HG03558 (cell line): ENCODE measurements around the gene HSF5.

Experiments
- ATAC-seq: cut with Tn5 transposase; IDR thresholded peaks from one replicate; pipeline ENCODE4 v1.9.1; 2021; ENCODE audit warnings: moderate number of reproducible peaks; ENCODE audit not compliant: unreplicated experiment; ENCODE audit errors: extremely low read depth

Gene HSF5

DNA sequence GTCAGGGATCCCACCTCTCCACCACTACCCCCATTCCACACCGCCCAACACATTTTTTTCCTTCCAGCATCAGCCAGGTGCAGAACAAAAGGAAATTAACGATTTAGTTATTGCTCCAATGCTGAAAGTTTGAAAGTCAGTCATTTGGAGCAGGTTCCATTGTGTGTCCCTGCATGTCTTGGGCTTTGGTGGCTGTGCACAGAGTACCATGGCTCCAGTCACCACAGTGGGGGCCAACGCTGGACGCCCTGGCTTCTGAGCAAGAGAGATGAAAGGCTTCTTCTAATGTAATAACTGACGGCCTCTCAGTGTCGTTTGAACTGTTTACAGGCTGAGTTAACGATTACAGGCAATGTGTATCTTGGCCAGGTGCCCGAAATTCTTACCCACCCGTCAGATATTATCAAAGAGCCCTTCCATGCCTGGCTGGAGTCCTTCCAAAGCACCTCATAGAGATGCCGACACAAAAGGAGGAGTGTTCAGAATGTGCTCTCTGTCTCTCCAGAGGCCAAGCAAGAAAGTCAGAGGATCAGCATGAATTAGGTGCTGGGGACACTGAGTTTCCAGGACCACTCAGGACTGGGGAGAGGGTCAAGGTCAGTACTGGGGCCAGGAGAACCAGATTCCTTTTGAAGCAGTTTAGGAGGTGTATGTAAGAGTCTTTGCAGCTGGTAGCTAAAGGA lies 96.8 kb downstream of the HSF5 start:
- ATAC-seq = no peak

DNA sequence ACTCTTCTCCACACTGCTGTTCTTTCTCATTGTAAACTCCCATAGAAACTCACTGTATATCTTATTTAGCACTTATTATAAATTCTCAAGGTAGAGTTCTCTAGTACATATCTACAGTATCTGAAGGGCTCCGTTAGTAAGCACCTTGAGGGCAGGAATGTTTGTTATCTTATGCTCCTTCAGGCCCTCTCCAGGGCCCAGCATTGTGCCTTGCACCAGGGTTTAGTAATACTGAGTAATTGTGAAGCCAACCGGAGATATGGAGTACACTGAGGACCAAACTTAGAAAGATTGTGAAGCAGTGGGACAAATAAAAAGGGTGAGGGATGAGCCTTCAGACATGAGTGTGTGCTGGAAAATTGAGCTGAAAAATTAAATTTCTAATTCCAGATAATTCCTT lies 97.3 kb downstream of the HSF5 start:
- no peak for ATAC-seq

DNA sequence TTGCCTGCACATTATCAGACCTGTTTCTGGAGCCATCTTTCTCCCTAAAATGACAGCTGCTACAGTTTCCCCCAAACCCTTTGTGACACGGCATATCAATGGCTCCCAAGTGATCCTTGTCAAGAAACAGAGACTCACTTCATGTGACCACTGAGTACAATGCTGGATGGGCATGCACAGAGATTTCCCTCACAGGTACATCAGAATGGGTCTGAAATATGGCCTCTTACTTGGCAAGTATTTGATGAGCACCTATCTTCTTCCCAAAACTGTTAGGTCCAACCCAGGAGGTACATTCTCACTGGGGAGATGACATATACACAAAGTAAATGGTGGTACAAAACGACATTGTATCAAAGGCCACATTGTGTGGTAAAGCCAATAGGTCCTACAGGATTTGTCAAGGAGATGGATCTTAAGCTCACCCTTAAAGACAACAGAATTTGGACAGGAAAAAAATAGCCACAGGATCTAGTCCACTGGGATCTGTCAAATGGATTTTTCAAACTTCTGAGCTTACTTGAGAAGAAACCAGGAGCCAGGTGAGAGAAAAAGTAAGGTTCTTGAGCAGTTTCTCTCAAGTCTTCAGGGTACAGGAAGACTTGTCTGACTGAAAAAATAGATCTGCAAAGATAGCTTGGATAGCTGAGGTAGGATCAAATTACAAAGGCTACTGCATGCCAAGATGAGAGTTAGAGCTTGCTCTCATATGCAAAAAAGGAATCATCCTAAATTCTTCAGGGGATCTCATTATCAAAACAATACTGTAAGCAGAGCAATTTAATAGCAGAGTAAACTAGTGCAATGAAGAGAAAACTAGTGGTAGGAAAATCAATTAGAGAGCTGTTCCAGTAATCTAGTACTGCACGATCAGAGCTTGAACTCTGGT lies 99.7 kb downstream of the HSF5 start:
- no peak for ATAC-seq

DNA sequence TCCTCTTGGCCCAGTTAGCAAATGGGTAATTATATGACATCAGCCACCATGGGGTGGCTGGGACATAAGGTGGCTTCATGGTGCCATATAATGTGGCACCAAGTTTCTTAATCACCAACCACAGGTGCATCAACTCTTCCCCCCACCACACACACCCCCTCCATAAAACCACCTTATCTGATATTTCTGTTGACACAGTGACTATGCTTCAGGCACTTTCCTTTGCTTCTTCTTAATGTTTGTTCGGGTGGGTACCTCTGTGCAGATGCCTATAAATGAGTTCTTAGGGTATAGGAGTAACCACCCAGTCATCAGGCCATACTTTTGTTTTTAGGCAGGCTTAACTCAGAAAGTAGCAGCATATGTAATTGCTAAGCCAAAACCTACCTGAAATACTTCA lies 100.4 kb downstream of the HSF5 start:
- ATAC-seq = no peak

DNA sequence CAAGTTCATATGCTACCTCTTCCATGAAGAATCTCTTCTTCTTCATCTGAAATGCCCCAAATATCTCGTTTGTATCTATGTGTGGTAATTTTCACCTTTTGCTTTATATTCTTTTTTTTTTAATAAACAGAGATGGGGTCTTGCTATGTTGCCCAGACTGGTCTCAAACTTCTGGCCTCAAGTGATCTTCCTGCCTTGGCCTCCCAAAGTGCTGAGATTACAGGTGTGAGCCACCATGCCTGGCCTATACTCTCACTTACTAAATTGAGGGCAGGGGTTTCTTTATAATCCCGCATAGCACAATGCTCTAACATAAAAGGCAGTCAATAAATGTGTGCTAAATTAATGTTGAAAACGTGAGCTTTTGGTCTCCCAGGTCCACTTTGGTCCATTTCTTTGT lies 101.5 kb downstream of the HSF5 start:
- no peak for ATAC-seq

DNA sequence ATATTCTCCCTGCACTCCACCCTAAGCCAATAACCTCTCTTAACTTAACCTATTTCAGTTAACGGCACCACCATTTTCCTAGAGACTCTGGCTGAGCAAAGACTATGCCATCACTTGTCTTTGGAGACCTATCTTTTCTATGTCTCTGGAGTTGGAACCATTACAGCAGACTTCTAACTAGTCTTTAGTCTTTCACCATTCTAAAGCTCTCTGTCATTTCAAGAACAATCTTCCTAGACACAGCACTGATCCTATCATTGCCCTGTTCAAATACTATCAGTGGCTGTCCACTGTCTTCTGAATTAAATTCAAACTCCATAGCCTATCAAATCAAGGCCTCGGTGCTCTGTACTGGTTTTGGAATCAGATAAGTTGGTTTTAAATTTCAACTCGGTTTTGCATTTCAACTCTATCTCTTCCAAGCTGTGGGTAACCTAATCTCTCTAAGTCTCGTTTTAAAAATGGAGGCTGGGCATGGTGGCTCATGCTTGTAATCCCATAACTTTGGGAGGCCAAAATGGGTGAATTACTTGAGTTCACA lies 102.8 kb downstream of the HSF5 start:
- ATAC-seq = no peak

DNA sequence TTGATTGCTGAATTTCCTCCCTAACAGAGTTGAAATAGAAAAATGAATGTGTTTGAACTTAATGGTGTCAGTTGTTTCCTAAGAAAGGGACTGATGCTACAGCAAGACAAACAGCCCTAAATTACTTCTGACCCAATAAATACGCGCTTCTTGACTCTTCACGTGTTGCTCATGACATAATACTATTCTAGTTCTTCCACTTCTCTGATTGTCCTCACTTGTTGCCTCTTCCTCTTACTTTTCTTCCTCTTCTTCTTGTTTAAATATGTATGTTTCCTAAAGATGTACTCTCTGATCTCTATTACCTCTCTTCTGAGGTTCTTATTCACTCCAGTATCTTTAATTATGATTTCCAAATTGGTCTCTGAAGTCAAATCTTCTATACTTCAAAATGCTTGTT lies 103.3 kb downstream of the HSF5 start:
- no peak for ATAC-seq

DNA sequence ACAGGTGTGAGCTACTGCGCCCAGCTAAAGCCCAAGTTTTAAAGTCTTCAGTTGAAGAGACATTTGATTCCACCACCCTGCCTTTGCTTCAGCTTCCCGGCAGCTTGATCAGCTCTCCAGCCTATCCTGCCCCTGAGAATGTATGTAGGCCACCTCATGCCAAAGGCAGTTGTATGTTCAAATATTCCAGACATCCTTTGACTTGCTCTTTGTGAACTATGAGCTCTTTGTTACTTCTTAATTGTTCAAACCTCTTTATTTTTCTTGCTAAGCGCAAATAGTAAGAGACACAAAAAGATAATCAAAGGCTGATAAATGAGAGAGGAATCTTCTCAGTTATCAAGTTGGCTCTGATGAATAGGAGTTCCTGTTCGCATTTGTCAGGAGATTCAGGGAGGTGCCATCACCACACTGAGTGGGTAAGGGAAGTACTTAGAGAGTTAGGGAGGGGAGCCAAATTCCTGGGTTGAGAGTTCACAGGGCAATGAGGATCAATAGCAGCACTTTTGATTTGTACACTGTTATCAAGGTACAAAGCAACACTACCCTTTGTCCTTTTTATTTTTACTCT lies 104.2 kb downstream of the HSF5 start:
- no peak for ATAC-seq

DNA sequence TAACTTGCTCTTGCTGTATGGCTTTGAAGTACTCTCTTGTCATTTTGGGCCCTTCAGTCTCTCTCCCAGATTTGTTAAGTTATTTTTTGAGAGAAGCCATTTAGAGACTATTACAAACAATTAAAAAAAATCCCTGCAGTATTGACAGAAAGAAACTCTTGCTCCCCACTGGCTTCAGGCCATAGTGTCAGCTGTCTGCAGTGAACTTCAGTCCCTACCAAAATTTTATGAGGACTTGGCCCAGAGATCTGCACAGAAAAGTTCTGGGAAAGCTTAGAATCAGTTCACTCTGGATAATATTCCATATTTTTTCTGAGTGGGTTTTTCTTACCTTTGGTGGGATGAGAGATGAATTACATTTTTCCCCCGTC lies 105.4 kb downstream of the HSF5 start:
- ATAC-seq = no peak

DNA sequence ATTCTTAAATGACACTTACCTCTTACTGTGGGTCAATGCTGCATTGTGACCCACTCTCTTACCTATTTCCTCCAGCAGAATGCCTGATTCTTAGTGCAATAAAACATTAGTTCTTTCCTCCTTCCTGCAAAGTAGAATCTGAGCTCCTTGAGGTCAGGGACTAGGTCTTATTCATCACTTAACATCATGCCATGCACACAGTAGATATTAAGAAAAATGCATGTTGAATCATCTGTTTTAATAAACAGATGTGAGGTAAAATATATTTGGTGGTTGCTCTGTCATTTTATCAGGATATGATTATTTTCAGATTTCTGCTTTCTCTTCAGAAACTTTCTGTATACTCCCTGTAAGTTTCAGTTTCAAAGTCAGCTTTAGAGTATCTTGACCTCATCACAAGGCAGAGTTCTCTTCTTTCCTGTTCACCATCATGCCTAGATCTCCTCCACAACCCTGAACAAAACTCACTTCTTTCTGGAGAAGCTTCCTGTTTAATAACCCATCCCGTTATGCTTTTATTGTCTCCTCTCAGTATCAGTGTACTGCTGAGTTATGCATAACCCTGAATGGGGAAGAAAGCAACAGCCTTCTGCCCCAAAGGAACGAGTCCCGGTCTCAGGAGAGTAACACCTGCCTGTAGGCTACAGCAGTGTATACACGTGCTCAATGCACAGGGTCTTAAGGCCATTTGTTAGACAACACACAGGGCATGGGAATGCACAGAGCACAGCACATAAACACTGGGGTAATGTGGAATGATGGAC lies 105.9 kb downstream of the HSF5 start:
- ATAC-seq = no peak

DNA sequence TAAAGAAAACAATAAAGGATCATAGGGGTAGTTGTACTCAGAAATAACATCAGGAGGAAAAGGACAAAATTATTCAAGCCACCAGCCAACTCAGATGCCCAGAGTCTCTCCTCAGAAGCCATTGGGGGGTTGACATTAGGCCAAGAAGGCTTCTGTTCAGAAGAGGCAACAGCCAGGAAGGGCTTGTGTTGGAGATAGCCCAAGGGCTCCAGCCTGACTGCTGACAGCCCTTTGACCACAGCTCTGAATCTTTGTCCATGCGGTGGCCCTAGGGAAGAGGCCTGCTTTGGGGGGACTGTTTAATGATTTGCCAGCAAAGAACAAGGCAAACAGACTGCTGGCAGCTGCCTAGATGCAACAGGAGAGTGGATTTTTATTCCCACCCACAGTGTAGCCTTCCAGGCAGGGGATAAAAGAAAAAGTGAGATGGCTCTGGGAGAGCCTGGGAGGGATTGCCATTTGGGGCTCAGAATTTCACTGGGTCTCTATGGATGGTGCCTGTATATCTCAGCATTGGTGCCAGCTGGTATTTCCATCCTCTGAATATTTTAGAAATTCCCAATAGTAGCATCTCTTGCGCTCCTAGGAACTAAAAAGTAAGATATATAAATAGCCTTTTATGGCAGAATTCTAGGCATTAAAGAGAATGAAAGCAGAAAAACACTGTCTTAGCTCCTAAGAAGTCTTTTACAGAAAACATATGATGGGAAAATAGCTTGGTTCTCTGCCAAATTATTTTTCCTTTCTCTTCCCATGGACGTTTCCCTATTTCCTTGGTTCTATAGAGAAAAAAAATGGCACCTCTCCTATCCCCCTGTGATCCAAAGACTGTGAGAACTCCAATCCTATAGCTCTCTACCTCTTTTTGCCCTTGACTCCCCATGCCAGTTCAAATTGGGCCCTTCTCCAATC lies 106.8 kb downstream of the HSF5 start:
- ATAC-seq = no peak

DNA sequence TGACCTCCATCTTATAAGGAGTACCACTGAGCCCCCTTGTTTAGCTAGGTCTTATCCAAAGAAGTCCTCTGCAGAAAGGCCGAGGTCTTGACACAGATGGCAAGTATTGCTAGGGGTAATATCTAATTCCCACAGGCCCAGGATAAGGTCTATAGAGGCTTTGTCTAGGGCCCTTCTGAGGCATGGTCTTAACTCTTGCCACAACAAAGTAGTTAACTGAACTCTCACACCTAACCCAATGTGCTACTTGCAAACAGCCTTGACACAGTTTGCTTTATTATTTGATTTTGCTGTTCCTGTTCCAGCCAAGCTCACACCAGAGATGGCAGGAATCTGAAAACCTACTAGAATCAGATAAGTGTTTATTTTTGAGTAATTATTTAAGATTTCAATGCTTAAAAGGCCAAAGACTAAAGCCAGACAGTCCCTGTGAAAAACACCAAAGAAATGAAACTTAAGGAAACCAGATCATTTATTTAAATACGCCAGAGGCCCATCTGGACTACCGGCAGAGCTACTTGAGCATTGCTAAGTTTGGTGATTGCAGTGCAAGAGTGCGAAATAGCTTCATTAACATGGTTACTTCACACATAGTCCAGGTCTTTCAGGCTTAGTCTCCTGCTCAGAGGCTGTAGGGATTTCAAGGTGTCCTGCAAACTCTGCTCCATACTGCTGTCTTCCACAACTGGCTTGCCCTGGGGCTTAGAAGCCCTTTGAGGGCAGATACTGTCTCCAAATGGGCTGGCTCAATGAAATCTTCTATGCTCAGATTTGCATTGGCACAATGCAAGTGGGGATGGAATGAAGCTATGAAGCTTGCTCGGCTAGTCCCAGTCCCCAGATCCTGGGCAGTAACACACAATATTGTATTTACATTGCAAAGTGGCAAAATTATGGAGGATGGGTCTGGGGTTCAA lies 107.7 kb downstream of the HSF5 start:
- ATAC-seq = no peak

DNA sequence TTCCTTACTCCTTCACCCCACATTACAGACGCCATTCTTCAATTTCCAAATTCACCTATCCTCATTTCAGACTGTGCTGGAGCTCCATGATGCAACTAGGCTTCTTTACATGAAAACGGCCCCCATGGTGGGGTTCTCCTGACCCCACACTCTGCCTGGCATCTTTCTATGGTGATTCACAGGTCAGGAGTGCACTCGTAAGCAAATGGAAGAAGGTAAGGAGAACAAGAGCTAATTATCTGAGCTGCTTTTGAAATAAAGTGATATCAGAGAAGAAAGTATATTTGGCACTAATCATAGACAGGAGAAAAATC lies 108.7 kb downstream of the HSF5 start:
- ATAC-seq = no peak

DNA sequence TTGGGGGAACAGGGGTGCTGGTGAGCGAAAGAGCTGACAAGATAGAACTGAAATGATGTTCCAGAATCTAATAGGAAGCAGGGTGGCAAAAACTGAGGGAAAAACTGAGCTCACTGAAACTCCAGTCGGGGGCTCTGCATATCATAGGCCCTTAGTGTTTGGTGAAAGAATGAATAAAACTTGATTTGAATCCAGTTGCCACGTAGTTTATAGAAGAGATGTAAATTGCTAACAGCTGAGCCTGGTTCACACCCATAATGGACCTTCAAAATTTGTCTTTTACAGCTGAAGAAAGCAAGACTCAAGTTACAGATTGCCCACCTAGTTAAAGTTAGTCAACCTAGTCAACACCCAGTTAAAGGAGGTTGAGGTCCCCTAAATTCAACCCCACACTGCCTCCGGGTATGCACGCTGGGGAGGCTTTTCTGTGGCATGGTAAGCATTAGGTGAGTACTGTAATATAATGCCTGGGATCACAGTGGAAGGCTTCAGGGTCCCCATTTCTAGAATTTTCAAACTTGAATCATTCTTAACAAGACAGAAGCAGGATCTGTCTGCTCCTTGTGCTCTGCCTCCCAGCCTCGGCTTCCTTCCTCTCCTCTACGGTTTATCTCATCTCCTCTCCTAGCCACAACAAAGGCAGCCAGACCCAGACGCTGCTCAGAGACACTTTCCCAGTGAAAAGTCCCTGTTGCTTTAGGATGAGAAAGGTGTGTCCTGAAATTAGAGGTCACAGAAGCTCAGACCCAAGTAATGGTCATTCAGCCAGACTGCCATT lies 109.3 kb downstream of the HSF5 start:
- ATAC-seq = no peak

DNA sequence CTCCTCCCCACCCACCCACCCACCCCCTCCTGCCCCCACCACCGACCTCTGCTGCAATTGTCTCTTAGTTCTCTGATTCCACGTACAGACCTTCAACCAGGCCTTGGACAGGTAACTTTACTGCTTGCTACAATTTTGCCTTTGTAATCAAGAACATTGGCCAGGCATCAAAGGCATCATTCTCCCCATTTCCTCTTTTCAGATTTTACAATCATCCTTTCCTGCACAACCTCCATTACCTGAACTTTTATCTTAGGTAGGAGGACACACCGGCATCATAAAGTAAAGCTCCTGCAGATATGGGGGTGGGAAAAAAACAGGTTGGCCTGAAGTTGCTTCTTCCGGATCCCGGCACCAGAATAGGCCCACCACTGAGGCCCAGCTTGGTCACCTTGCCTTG lies 110.5 kb downstream of the HSF5 start:
- ATAC-seq = no peak

DNA sequence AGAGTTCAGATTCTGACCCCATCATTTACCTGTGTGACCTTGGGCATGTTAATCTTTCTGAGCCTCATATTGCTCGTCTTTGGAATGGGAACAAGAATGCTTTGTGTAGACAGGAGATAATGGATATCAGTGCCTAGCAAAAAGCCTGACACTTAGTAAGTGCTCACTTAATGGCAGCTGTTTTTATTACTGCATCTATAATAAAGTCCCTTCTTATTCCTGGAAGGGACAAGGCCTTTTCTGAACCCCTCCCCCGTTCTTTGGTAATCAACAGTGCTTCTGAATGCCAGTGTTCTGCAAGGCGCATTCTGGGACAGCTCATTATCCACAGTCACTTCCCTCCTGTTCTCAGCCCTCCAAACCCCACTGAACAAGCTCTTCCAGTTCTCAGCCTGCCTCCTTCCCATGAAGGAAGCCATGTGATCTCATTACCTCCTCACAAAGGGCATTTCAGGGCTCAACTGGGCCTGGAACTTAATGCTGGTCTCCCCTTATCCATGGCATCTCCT lies 111.1 kb downstream of the HSF5 start:
- no peak for ATAC-seq

DNA sequence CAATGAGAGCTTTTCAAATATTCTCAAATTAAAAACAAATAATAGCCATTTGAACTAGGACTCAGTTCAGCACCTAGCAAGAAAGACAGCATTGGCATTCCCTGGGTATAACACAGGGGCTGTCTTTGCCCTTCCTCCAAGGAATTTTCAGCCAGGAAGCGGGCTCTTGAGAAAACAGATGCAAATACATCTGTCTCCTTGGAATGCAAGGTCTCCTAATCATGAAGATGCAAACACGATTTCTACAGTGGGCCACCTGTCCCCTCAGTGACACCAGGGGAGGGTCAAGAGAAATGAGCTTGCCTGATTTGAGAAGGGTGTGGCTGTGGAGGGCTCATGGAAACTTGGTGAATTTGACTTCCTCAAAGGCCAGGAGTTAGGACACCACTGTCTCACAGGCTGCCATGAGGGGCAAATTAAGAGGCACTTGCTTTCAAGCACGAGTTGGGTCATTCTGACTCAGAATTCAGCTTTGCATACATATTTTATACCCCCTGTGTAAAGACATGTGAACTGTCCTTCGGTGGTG lies 111.7 kb downstream of the HSF5 start:
- ATAC-seq = no peak
